Endodermal cell (in vitro differentiated cells): ENCODE results near the gene CNTN4. TPM values are rescaled to one million over a fixed set of nuclear protein-coding genes. Genes with fewer than 3 reads are reported as not detected.

Source experiments
- DNase-seq: peaks from one replicate; pipeline ENCODE4 v3.0.0-alpha.2; 2017
- H3K27ac ChIP-seq: 2 replicates; pipeline ENCODE4 v1.5.1; 2013; ENCODE audit warnings: mild to moderate bottlenecking, low read depth, low read length, moderate library complexity
- H3K27me3 ChIP-seq: 2 replicates; pipeline ENCODE4 v1.6.1; 2013; ENCODE audit warnings: mild to moderate bottlenecking, low read length, moderate library complexity; ENCODE audit not compliant: insufficient read depth, control insufficient read depth, poor library complexity, severe bottlenecking
- H3K36me3 ChIP-seq: 2 replicates; pipeline ENCODE4 v1.7.0; 2013; ENCODE audit warnings: mild to moderate bottlenecking, low read length, moderate library complexity; ENCODE audit not compliant: control insufficient read depth, insufficient read depth
- H3K4me1 ChIP-seq: one replicate; pipeline ENCODE4 v1.7.0; 2013; ENCODE audit warnings: low read length; ENCODE audit not compliant: control insufficient read depth, insufficient read depth
- H3K4me3 ChIP-seq: 2 replicates; pipeline ENCODE4 v1.5.1; 2013; ENCODE audit warnings: mild to moderate bottlenecking, low read length, moderate library complexity
- H3K9ac ChIP-seq: 2 replicates; pipeline ENCODE4 v1.6.1; 2013; ENCODE audit warnings: mild to moderate bottlenecking, low read length, moderate library complexity; ENCODE audit not compliant: poor library complexity, severe bottlenecking; ENCODE audit errors: extremely low read depth
- H3K9me3 ChIP-seq: 2 replicates; pipeline ENCODE4 v1.6.1; 2013; ENCODE audit warnings: mild to moderate bottlenecking, low read length, moderate library complexity; ENCODE audit not compliant: control insufficient read depth
- H3K27ac Mint-ChIP-seq: 2 replicates; pipeline ENCODE4 v1.8.0; 2020; ENCODE audit warnings: mixed read lengths
- H3K27me3 Mint-ChIP-seq: 2 replicates; pipeline ENCODE4 v1.8.0; 2021; ENCODE audit warnings: mild to moderate bottlenecking, mixed read lengths; ENCODE audit not compliant: insufficient read depth
- H3K36me3 Mint-ChIP-seq: 2 replicates; pipeline ENCODE4 v1.8.0; 2020; ENCODE audit warnings: low read depth, mixed read lengths
- H3K4me1 Mint-ChIP-seq: 2 replicates; pipeline ENCODE4 v1.8.0; 2020; ENCODE audit warnings: mixed read lengths
- H3K4me3 Mint-ChIP-seq: 2 replicates; pipeline ENCODE4 v1.8.0; 2020; ENCODE audit warnings: mild to moderate bottlenecking, moderate library complexity, mixed read lengths
- H3K9me3 Mint-ChIP-seq: 2 replicates; pipeline ENCODE4 v1.8.0; 2020; ENCODE audit warnings: mild to moderate bottlenecking, mixed read lengths
- WGBS, 2 experiments: methylation state at CpG; one replicate each; pipeline versions ENCODE4 v1.1.5 to v1.1.7; 2013; ENCODE audit warnings: missing lambda C conversion rate in 2 of 2, mixed read lengths in 1 of 2; ENCODE audit not compliant: insufficient coverage in 1 of 2, insufficient read length in 1 of 2; 5-methylcytosine and 5-hydroxymethylcytosine counted together
- total RNA-seq, 2 donors: library from RNA; stranded (reverse); fragmentation: NEBNext Ultra II Directional in 1 of 2; extraction: Animal tissue kit (Norgen Biotek cat#: 25700) in 1 of 2; gene quantifications; 2 replicates in 1 of 2; 3 replicates in 1 of 2; pipeline ENCODE4 v1.2.1, GENCODE V29; 2021
- TF ChIP-seq, protein P1 (sequence below): fragments of 200-600 bp; sonication (generic); conservative IDR thresholded peaks from 2 replicates; pipeline ENCODE4 v1.5.0; 2021; ENCODE audit warnings: antibody characterized with exemption, mild to moderate bottlenecking

Gene CNTN4
- total RNA-seq, 2 donors from 2014 or later = 10.8 to 11.1 TPM

DNA sequence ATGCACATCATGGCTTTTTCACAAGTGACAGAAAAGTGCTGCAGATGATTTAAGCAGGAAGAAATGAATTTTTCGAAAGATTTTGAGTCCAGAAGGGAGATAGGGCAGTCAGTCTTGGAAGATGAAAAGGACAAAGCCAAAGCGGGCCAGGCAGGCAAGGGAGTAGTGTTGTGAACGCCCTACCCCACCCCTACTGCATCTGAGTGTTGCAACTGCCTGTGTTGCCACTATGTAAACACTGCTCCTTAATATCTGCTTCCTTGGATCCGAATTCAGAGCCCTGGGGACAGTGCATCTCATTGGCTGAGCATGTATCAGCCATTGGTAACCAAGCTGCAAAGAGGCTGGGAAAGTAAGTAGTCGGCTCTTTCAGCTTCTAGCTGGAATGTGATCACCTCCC, 39.0 kb downstream of the CNTN4 start:
- Histone ChIP-seq H3K27me3 (no peaks in the 10 kb centered on the region), H3K4me1 (no peaks in the 10 kb centered on the region), H3K9ac (no peak overlapping the region)

DNA sequence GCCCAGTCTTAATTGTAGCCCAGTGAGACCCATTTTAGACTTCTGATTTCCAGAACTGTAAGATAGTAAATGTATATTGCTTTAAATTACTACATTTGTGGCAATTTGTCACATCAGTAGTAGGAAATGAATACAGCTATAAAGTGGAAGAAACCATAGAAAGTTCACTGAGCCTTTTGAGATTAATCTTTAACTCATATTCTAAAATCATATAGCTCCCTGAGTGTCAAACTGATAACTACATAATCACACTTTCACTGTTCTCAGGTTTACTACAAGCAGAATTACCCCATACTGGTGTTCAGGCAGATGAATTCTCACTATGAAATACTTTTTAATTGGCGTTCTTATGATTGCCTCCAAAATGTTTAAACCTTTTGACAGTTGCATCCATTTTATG, 42.8 kb downstream of the CNTN4 start:
- H3K9ac ChIP-seq = no peak overlapping the region
- H3K27me3 ChIP-seq = no peaks in the 10 kb centered on the region
- 84 to 100% methylated on average over 1 of the region's 1 CpG for WGBS, 2 experiments
- Mint-ChIP-seq H3K27me3 (no peaks in the 10 kb centered on the region), H3K4me3 (no peak overlapping the region), H3K4me1 (no peaks in the 10 kb centered on the region), H3K36me3 (no peaks in the 10 kb centered on the region), H3K27ac (no peak overlapping the region), H3K9me3 (peaks cover 3% of the 10 kb centered on the region)
- peaks cover 23% of the 10 kb centered on the region for H3K9me3 ChIP-seq
- no peak overlapping the region for H3K27ac ChIP-seq
- no peaks in the 10 kb centered on the region for H3K36me3 ChIP-seq
- TF ChIP-seq, protein P1, sequence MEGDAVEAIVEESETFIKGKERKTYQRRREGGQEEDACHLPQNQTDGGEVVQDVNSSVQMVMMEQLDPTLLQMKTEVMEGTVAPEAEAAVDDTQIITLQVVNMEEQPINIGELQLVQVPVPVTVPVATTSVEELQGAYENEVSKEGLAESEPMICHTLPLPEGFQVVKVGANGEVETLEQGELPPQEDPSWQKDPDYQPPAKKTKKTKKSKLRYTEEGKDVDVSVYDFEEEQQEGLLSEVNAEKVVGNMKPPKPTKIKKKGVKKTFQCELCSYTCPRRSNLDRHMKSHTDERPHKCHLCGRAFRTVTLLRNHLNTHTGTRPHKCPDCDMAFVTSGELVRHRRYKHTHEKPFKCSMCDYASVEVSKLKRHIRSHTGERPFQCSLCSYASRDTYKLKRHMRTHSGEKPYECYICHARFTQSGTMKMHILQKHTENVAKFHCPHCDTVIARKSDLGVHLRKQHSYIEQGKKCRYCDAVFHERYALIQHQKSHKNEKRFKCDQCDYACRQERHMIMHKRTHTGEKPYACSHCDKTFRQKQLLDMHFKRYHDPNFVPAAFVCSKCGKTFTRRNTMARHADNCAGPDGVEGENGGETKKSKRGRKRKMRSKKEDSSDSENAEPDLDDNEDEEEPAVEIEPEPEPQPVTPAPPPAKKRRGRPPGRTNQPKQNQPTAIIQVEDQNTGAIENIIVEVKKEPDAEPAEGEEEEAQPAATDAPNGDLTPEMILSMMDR = no peak
- H3K4me3 ChIP-seq = no peak overlapping the region
- H3K4me1 ChIP-seq = no peaks in the 10 kb centered on the region
- DNase-seq = no peak

More for the DNA sequence above, 39.0 kb downstream of the CNTN4 start:
- no peak for DNase-seq
- Mint-ChIP-seq H3K27me3 (no peaks in the 10 kb centered on the region), H3K4me3 (no peak overlapping the region), H3K36me3 (no peaks in the 10 kb centered on the region), H3K9me3 (peaks cover 3% of the 10 kb centered on the region), H3K27ac (no peak overlapping the region), H3K4me1 (no peaks in the 10 kb centered on the region)
- no peak overlapping the region for H3K4me3 ChIP-seq
- TF ChIP-seq, protein P1 = no peak
- WGBS, 2 experiments = 72 to 82% methylated on average over 4 to 5 of the region's 5 CpGs
- no peak overlapping the region for H3K27ac ChIP-seq
- H3K36me3 ChIP-seq = no peaks in the 10 kb centered on the region
- H3K9me3 ChIP-seq = peaks cover 33% of the 10 kb centered on the region

DNA sequence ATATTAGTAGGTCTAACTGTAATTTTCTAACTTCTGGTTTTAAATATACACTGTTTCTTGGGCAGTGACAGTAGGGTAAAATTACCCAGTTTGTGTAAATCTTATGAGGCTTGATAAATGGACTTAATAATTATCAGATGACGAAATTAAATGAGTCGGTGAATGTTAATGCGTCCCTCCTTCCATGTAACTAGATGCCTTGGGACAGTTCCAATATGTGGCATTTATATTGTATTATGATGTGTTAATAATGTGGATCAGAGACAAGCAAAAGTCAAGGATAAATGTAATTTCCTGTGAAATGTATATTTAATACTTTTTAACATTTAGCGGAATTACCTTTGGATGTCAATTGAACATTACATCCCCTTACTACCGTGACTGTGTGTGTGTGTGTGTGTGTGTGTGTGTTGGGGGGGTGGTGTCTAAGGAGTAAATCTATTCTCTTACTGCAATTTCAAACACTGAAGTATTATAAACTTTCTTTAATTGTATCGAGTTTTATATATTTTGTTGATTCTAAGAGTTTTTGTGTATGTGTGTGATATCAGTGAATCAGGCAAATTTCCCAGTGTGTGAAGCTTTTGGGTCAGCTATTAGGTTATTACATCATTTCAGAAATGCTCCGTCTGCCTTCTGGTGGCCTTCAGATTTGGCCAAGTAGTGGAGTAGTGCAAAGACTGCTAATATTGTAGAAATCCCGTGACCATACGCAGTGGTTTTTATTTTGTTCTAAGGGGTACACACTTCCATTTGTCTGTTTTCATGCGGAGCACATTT, 50.1 kb downstream of the CNTN4 start:
- H3K4me1 Mint-ChIP-seq = no peaks in the 10 kb centered on the region
- TF ChIP-seq, protein P1 = no peak
- H3K4me3 ChIP-seq = no peak overlapping the region
- no peaks in the 10 kb centered on the region for H3K27me3 ChIP-seq
- H3K27ac ChIP-seq = no peak overlapping the region
- no peaks in the 10 kb centered on the region for H3K36me3 Mint-ChIP-seq
- no peak overlapping the region for H3K27ac Mint-ChIP-seq
- H3K4me3 Mint-ChIP-seq = no peak overlapping the region
- no peak overlapping the region for H3K9ac ChIP-seq
- 87 to 94% methylated on average over 5 to 8 of the region's 10 CpGs for WGBS, 2 experiments
- DNase-seq = no peak
- H3K9me3 Mint-ChIP-seq = no peaks in the 10 kb centered on the region
- H3K27me3 Mint-ChIP-seq = no peaks in the 10 kb centered on the region
- peaks cover 15% of the 10 kb centered on the region for H3K9me3 ChIP-seq
- H3K36me3 ChIP-seq = no peaks in the 10 kb centered on the region
- no peaks in the 10 kb centered on the region for H3K4me1 ChIP-seq
